Mesothelial cell of epicardium (in vitro differentiated cells): Measurements from ENCODE around the gene LACTBL1. TPM values are rescaled to one million over a fixed set of nuclear protein-coding genes. Genes with fewer than 3 reads are reported as not detected.
"Not testable (repeated sequence)": the region's sequence is repeated elsewhere in the genome, so short reads cannot be mapped to it uniquely, and the experiment has no call there.

Experiments used
- DNase-seq, 2 experiments: peaks; one replicate each; pipeline ENCODE4 v3.0.0; 2021; ENCODE audit warnings: low spot score in 2 of 2; ENCODE audit not compliant: unreplicated experiment in 2 of 2
- H3K27ac Mint-ChIP-seq: 2 replicates; pipeline ENCODE4 v1.8.0; 2021; ENCODE audit warnings: mixed read lengths
- H3K27me3 Mint-ChIP-seq: 2 replicates; pipeline ENCODE4 v1.8.0; 2021; ENCODE audit warnings: low read depth, mixed read lengths
- H3K36me3 Mint-ChIP-seq: 2 replicates; pipeline ENCODE4 v1.8.0; 2021; ENCODE audit warnings: mixed read lengths
- H3K4me1 Mint-ChIP-seq: 2 replicates; pipeline ENCODE4 v1.8.0; 2021; ENCODE audit warnings: mixed read lengths
- H3K4me3 Mint-ChIP-seq: 2 replicates; pipeline ENCODE4 v1.8.0; 2021; ENCODE audit warnings: mild to moderate bottlenecking, moderate library complexity, mixed read lengths
- H3K9me3 Mint-ChIP-seq: 2 replicates; pipeline ENCODE4 v1.8.0; 2021; ENCODE audit warnings: mixed read lengths
- total RNA-seq: library from RNA; stranded (reverse); gene quantifications from 3 replicates; pipeline ENCODE4 v1.2.1, GENCODE V29; 2021
- TF ChIP-seq, protein P1 (sequence below): fragments of 200-600 bp; sonication (generic); IDR thresholded peaks from one replicate; pipeline ENCODE4 v1.5.0; 2021; ENCODE audit warnings: antibody characterized with exemption; ENCODE audit not compliant: unreplicated experiment

LACTBL1 gene
- total RNA-seq, 1 donor from 2014 or later: not detected

DNA sequence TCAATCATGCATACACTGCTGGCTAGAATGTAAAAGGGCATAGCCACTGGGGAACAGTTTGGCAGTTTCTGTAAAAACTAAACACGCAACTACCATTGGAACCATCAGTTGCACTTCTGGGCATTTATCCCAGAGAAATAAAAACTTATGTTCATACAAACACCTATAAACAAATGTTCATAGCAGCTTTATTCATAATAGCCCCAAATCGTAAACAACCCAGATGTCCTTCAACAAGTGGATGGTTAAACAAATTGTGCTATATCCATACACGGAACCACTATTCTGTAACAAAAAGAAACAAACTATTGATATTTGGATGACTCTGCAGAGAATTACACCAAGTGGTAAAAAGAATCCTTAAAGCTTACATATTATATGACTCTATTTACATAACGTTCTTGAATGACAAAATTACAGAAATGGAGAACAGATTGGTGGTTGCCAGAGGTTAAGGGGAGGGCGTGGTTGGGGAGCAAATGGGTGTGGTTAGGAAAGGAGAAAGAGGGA, 22.8 kb downstream of the LACTBL1 start:
- H3K4me1 Mint-ChIP-seq: no peaks in the 10 kb centered on the region
- H3K9me3 Mint-ChIP-seq: peaks cover 3% of the 10 kb centered on the region
- no peak for DNase-seq
- TF ChIP-seq, protein P1, sequence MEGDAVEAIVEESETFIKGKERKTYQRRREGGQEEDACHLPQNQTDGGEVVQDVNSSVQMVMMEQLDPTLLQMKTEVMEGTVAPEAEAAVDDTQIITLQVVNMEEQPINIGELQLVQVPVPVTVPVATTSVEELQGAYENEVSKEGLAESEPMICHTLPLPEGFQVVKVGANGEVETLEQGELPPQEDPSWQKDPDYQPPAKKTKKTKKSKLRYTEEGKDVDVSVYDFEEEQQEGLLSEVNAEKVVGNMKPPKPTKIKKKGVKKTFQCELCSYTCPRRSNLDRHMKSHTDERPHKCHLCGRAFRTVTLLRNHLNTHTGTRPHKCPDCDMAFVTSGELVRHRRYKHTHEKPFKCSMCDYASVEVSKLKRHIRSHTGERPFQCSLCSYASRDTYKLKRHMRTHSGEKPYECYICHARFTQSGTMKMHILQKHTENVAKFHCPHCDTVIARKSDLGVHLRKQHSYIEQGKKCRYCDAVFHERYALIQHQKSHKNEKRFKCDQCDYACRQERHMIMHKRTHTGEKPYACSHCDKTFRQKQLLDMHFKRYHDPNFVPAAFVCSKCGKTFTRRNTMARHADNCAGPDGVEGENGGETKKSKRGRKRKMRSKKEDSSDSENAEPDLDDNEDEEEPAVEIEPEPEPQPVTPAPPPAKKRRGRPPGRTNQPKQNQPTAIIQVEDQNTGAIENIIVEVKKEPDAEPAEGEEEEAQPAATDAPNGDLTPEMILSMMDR: no peak
- H3K27ac Mint-ChIP-seq: no peak overlapping the region
- H3K36me3 Mint-ChIP-seq: no peaks in the 10 kb centered on the region
- no peak overlapping the region for H3K4me3 Mint-ChIP-seq
- no peaks in the 10 kb centered on the region for H3K27me3 Mint-ChIP-seq

GRCh38 chr1:22945171-22945570, 27.5 kb downstream of the LACTBL1 start:
- H3K4me1 Mint-ChIP-seq, H3K27ac Mint-ChIP-seq, DNase-seq, H3K27me3 Mint-ChIP-seq, H3K36me3 Mint-ChIP-seq, H3K4me3 Mint-ChIP-seq: not testable (repeated sequence)
- H3K9me3 Mint-ChIP-seq: peaks cover 16% of the 10 kb centered on the region

DNA sequence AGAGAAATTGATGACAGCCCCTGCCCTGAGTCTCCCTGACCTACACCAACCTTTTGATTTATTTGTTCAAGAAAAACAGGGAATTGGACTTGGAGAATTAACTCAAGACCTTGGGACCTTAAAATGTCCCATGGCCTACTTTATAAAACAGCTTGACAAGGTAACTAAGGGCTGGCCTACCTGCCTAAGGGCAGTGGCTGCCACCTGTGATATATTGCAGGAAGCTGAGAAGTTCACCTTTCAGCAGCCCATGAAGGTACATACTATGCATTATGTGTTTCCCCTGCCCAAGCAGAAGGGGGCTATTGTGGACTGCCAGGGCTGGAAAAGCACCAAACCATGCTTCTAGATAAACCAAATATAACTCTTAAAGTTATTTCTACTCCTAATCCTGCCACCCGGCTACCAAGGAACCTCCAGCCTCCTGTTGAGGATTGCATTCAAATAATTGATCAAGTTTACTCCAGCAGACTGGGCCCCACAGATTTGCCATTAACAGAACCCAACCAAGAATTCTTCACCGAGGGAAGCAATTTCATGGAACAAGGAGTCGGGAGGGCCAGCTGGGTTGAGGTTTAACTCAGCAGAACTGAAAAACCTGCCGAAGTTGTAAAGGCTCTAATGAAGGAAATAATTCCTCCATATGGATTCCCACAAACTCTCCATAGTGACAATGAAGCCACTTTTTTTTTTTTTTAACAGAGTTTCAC, 28.2 kb downstream of the LACTBL1 start:
- no peaks in the 10 kb centered on the region for H3K36me3 Mint-ChIP-seq
- no peaks in the 10 kb centered on the region for H3K27me3 Mint-ChIP-seq
- H3K4me3 Mint-ChIP-seq: no peak overlapping the region
- no peak for DNase-seq
- H3K27ac Mint-ChIP-seq: no peak overlapping the region
- H3K4me1 Mint-ChIP-seq: no peaks in the 10 kb centered on the region
- H3K9me3 Mint-ChIP-seq: peaks cover 19% of the 10 kb centered on the region
- TF ChIP-seq, protein P1: no peak

DNA sequence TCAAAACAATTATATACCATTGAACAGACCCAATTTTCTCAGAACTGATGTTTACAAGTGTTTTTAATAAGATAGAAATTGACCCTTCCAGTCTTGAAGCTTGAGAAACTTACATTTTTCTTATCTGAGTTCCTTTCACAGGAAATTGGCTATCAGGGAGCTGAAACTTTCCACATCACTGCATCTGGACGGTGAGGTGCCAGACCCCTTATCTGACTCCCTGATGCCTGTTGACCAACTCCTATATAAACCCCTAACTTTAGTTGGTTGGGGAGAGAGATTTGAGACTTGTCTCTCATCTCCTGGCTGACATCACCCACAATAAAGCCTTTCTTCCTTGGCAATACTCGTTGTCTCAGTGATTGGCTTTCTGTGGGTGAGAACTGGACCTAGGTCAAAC, 31.4 kb downstream of the LACTBL1 start:
- no peak overlapping the region for H3K27ac Mint-ChIP-seq
- TF ChIP-seq, protein P1: no peak
- H3K4me3 Mint-ChIP-seq: no peak overlapping the region
- H3K4me1 Mint-ChIP-seq: no peaks in the 10 kb centered on the region
- no peaks in the 10 kb centered on the region for H3K36me3 Mint-ChIP-seq
- H3K27me3 Mint-ChIP-seq: no peaks in the 10 kb centered on the region
- H3K9me3 Mint-ChIP-seq: peaks cover 17% of the 10 kb centered on the region
- no peak for DNase-seq

GRCh38 chr1:22936681-22937080, 36.0 kb downstream of the LACTBL1 start:
- no peak overlapping the region for H3K27ac Mint-ChIP-seq
- peaks cover 2% of the 10 kb centered on the region for H3K36me3 Mint-ChIP-seq
- peaks cover 30% of the 10 kb centered on the region for H3K9me3 Mint-ChIP-seq
- H3K4me1 Mint-ChIP-seq: peaks cover 4% of the 10 kb centered on the region
- no peak for DNase-seq
- TF ChIP-seq, protein P1: no peak
- H3K4me3 Mint-ChIP-seq: no peak overlapping the region
- no peaks in the 10 kb centered on the region for H3K27me3 Mint-ChIP-seq

DNA sequence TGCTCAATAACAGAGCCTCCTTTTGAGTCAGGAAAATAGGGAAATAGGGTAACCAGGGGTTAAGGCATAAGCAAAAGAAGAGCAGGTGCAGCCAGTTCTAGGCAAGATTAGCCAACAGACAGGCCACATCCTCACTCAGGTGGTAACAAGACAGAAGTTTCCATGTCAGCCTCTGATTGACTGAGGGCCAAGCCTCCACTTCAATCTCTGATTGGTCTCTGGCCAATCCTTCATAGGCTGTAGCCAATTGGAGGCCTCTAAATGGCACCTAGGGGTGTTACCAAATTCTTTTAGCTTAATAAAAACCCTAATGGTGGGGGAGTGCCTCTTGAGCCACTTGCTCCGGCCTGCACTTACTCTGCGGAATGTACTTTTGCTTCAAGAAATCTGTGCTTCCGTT, 37.2 kb downstream of the LACTBL1 start:
- Mint-ChIP-seq H3K27ac (no peak overlapping the region), H3K4me3 (no peak overlapping the region), H3K36me3 (peaks cover 2% of the 10 kb centered on the region), H3K4me1 (peaks cover 4% of the 10 kb centered on the region), H3K27me3 (no peaks in the 10 kb centered on the region), H3K9me3 (peaks cover 20% of the 10 kb centered on the region)
- TF ChIP-seq, protein P1: no peak
- DNase-seq: no peak
